Measurements from ENCODE around the gene PEX1. TPM values are rescaled to one million over a fixed set of nuclear protein-coding genes. Genes with fewer than 3 reads are reported as not detected.
A peak's percentile ranks its signal among the peaks of the same experiment; 100 is the strongest.

PEX1 gene
- total and polyA plus RNA-seq, 2 of the 4 experiments (the other 2 are of a cell fraction), result 8.1 to 12.7 TPM

DNA sequence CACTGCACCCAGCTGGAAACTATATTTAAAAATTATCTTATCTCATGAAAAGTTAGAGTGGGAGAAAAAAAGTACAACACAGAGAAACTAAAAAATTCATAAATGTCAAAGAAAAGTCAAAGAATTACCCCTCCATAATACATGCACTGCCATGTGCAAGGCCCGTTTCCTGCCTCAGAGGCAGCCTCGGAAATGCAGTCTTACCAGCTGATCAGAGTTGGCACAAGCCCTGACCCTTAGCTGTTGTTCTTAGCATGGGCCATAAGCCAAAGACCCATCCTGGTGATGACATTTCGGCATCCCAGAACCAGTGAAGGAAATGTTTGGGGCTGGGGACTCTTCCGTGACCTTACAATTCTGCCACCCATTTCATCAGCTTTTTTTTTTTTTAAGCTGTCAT lies 21.9 kb upstream of the PEX1 start:
- DNase-seq (no peak), ATAC-seq (ENCODE audit: low read depth) (no peak)
- Histone ChIP-seq H3K9ac (ENCODE audit: low read depth, low read length) (no peak overlapping the region), H3K4ac (ENCODE audit: low read depth, low read length) (no peak overlapping the region), H3K9me3 (ENCODE audit: control insufficient read depth, insufficient read depth, low read length) (no peaks in the 10 kb centered on the region), H3K27ac (ENCODE audit: insufficient read depth, low read length) (no peak overlapping the region), H2BK120ac (ENCODE audit: low read depth, low read length) (no peak overlapping the region), H3K4me3 (ENCODE audit: insufficient read depth, low read depth, low read length) (no peak overlapping the region), H3K4me1 (ENCODE audit: control insufficient read depth, insufficient read depth, low read length) (no peaks in the 10 kb centered on the region), H2BK15ac (ENCODE audit: low read depth, low read length) (no peak overlapping the region), H3K79me1 (ENCODE audit: low read depth in 1 of 2, low read length in 2 of 2) (no peaks in the 10 kb centered on the region), H2BK20ac (ENCODE audit: low read depth, low read length) (no peak overlapping the region), H3K27me3 (ENCODE audit: control insufficient read depth, insufficient read depth, low read length) (no peaks in the 10 kb centered on the region; the same call in 1 of the 2 replicates), H2AK9ac (replicated peaks; ENCODE audit: low read depth, low read length, poor library complexity) (no peak overlapping the region), H4K8ac (ENCODE audit: low read depth in 2 of 2, low read length in 2 of 2) (no peak overlapping the region), H4K91ac (ENCODE audit: insufficient read depth, low read depth, low read length) (no peak overlapping the region), H3K4me2 (ENCODE audit: low read depth, low read length) (no peak overlapping the region), H3K23ac (ENCODE audit: low read depth, low read length) (no peak overlapping the region), H2AK5ac (ENCODE audit: low read depth, low read length) (no peak overlapping the region), H2AFZ (replicated peaks; ENCODE audit: low read length, poor library complexity) (peak overlapping the region; percentile 34), H3K56ac (ENCODE audit: extremely low read depth, insufficient read depth, low read length) (no peak overlapping the region), H3K9me1 (ENCODE audit: insufficient read depth, low read length) (no peaks in the 10 kb centered on the region), H4K20me1 (ENCODE audit: insufficient read depth, low read length) (no peaks in the 10 kb centered on the region), H3K36me3 (ENCODE audit: control insufficient read depth, insufficient read depth, low read length) (no peaks in the 10 kb centered on the region), H4K5ac (ENCODE audit: low read depth, low read length) (no peak overlapping the region), H3K18ac (ENCODE audit: low read depth, low read length) (no peak overlapping the region), H2BK5ac (ENCODE audit: low read depth, low read length, poor library complexity, severe bottlenecking) (no peak overlapping the region), H3K14ac (replicated peaks; ENCODE audit: low read depth, low read length) (no peak overlapping the region)
- ChIA-PET CTCF (no interaction called here), POLR2A (ENCODE audit: unreplicated experiment) (no interaction called here)
- no peak for TF ChIP-seq NFE2L2 (IDR thresholded peaks at IDR 0.05; ENCODE audit: low read depth, low read length)
- no peak for TF ChIP-seq FOS (IDR thresholded peaks at IDR 0.05; ENCODE audit: low read depth, low read length)
- 40% methylated on average over 1 of the region's 4 CpGs; no CpG with 5 or more reads in 1 of the 2 experiments for WGBS, 2 experiments (ENCODE audit: extremely low coverage in 2 of 2, insufficient read length in 1 of 2)
- dilution Hi-C loops (cut with HindIII; ENCODE audit: low sequenced_read_pairs, unreplicated experiment), result no loop called here
- in situ Hi-C loops (cut with MboI; ENCODE audit: low sequenced_read_pairs), result no loop called here
- intact Hi-C loops (cut with micrococcal nuclease), result no loop called here
- BruUV-seq (replicated peaks), result no TSS peak

All from IMR-90 (cell line).